ENCODE measurements around the gene NRG4. TPM values are rescaled to one million over a fixed set of nuclear protein-coding genes. Genes with fewer than 3 reads are reported as not detected.

Gene NRG4
- total and polyA plus RNA-seq, 12 donors: 1.5 to 16.9 (median 3.8) TPM

DNA sequence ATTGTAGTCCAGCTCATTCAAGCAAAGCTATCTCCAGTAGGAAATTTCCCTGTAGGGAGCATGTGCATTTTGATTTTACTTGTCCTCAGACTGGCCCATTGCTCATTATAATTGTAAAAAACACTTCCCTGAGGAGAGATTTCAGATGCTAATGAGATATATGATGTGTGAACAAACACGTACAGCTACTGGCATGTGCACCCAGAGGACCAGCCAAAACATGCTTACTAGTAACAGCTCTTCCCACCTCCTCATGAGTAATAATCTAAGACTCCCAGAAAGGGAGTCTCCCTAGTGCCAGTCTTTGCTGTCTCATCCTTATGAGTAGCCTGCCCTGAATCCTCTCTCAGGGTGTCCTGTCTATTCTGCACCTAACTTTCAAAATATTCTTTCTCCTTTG, 65.1 kb downstream of the NRG4 start:
- no peak overlapping the region for H3K4me3 ChIP-seq
- H3K27ac ChIP-seq: no peak overlapping the region
- no peaks in the 10 kb centered on the region for H3K36me3 ChIP-seq (replicated peaks in 1 of 2)
- H3K4me1 ChIP-seq (replicated peaks in 1 of 2): no peaks in the 10 kb centered on the region
- no peaks in the 10 kb centered on the region for H3K9me3 ChIP-seq (replicated peaks in 1 of 3)
- WGBS, 4 donors: 50 to 64% (median 61%) methylated on average over 1 of the region's 1 CpG
- TF ChIP-seq, protein P1, sequence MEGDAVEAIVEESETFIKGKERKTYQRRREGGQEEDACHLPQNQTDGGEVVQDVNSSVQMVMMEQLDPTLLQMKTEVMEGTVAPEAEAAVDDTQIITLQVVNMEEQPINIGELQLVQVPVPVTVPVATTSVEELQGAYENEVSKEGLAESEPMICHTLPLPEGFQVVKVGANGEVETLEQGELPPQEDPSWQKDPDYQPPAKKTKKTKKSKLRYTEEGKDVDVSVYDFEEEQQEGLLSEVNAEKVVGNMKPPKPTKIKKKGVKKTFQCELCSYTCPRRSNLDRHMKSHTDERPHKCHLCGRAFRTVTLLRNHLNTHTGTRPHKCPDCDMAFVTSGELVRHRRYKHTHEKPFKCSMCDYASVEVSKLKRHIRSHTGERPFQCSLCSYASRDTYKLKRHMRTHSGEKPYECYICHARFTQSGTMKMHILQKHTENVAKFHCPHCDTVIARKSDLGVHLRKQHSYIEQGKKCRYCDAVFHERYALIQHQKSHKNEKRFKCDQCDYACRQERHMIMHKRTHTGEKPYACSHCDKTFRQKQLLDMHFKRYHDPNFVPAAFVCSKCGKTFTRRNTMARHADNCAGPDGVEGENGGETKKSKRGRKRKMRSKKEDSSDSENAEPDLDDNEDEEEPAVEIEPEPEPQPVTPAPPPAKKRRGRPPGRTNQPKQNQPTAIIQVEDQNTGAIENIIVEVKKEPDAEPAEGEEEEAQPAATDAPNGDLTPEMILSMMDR (IDR thresholded peaks at IDR 0.05): no peak
- TF ChIP-seq POLR2A (IDR thresholded peaks at IDR 0.05): no peak
- no peak for DNase-seq
- intact Hi-C loops (cut with DNase I): no loop called here
- no peaks in the 10 kb centered on the region for H3K27me3 ChIP-seq

- Histone ChIP-seq H3K9me3 (replicated peaks in 1 of 3) (no peaks in the 10 kb centered on the region), H3K36me3 (replicated peaks in 1 of 2) (no peaks in the 10 kb centered on the region)
- intact Hi-C loops (cut with DNase I): no loop called here
Measured at GRCh38 chr15:75945953-75946352, 66.3 kb downstream of the NRG4 start.

GRCh38 chr15:75943713-75944215, 68.5 kb downstream of the NRG4 start:
- H3K4me3 ChIP-seq: no peak overlapping the region
- WGBS, 4 donors: 61 to 85% (median 64%) methylated on average over 1 of the region's 1 CpG
- no peak for DNase-seq
- H3K9me3 ChIP-seq (replicated peaks in 1 of 3): no peaks in the 10 kb centered on the region
- TF ChIP-seq POLR2A (IDR thresholded peaks at IDR 0.05): no peak
- TF ChIP-seq, protein P1 (IDR thresholded peaks at IDR 0.05): no peak
- H3K27ac ChIP-seq: no peak overlapping the region
- intact Hi-C loops (cut with DNase I): no loop called here
- H3K36me3 ChIP-seq (replicated peaks in 1 of 2): no peaks in the 10 kb centered on the region
- no peaks in the 10 kb centered on the region for H3K27me3 ChIP-seq
- no peaks in the 10 kb centered on the region for H3K4me1 ChIP-seq (replicated peaks in 1 of 2)

More at GRCh38 chr15:75945953-75946352, 66.3 kb downstream of the NRG4 start:
- 62 to 83% (median 78%) methylated on average over 4 of the region's 4 CpGs for WGBS, 4 donors
- Histone ChIP-seq H3K4me1 (replicated peaks in 1 of 2) (no peaks in the 10 kb centered on the region), H3K27me3 (no peaks in the 10 kb centered on the region), H3K4me3 (no peak overlapping the region), H3K27ac (no peak overlapping the region)
- TF ChIP-seq POLR2A (IDR thresholded peaks at IDR 0.05): no peak
- TF ChIP-seq, protein P1 (IDR thresholded peaks at IDR 0.05): no peak
- DNase-seq: no peak

DNA sequence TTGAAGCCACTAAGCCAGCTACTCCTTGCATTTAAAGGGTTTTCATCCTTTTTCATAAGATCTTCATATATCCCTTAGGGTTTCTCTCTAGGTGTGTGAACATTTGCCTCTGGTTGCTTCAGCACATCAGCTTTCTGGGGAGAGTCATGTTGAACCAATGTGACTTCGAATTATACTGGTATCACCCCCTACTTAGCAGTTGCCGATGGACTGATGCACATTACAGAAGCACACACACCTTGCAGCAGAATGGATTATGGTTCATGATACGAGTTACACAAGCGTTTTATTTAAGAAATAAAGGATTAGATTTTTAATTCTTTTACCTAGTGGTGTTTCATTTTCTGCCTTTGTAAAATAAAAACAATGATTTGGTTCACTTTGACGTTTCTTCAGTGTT, 69.0 kb downstream of the NRG4 start:
- no peak for DNase-seq
- H3K36me3 ChIP-seq (replicated peaks in 1 of 2): no peaks in the 10 kb centered on the region
- intact Hi-C loops (cut with DNase I): no loop called here
- H3K9me3 ChIP-seq (replicated peaks in 1 of 3): no peaks in the 10 kb centered on the region
- no peaks in the 10 kb centered on the region for H3K27me3 ChIP-seq
- H3K27ac ChIP-seq: no peak overlapping the region
- H3K4me1 ChIP-seq (replicated peaks in 1 of 2): no peaks in the 10 kb centered on the region
- 75 to 81% (median 77%) methylated on average over 5 of the region's 5 CpGs for WGBS, 4 donors
- no peak overlapping the region for H3K4me3 ChIP-seq
- no peak for TF ChIP-seq POLR2A (IDR thresholded peaks at IDR 0.05)
- TF ChIP-seq, protein P1 (IDR thresholded peaks at IDR 0.05): no peak

Measured in adrenal gland (tissue), 12 donors.